NCI-H774 (cell line): Measurements from ENCODE around the gene GINS3.
A peak's percentile ranks its signal among the peaks of the same experiment; 100 is the strongest.

ENCODE experiments used
- DNase-seq: peaks from one replicate; lab custom pipeline; 2025; lab: John Stamatoyannopoulos, UW

Gene GINS3

GRCh38 chr16:58392215-58393137, at the start of gene GINS3:
TSS of gene GINS3 (plus strand) at chr16:58392471. CDS start at chr16:58392602, 131 bp downstream.
- peak; percentile 88 for DNase-seq

DNA sequence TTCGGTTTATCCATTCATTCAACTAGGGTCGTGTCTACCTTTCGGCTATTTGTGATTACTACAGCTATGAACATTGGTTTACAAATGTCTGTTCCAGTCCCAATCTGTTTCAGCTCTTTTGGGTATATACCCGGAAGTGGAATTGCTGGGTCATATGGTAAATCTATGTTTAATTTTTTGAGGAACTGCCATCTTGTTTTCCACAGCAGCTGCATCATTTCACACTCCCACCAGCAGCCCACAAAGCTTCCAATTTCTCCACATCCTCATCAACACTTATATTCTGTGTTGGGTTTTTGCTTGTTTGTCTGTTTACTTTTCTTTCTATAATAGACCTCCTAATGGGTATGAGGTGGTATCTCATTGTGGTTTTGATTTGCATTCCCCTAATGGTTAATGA, 48.7 kb upstream of the GINS3 start:
- DNase-seq = no peak

- DNase-seq = no peak
These were observed 46.5 kb upstream of the GINS3 start for GRCh38 chr16:58345574-58346354.

DNA sequence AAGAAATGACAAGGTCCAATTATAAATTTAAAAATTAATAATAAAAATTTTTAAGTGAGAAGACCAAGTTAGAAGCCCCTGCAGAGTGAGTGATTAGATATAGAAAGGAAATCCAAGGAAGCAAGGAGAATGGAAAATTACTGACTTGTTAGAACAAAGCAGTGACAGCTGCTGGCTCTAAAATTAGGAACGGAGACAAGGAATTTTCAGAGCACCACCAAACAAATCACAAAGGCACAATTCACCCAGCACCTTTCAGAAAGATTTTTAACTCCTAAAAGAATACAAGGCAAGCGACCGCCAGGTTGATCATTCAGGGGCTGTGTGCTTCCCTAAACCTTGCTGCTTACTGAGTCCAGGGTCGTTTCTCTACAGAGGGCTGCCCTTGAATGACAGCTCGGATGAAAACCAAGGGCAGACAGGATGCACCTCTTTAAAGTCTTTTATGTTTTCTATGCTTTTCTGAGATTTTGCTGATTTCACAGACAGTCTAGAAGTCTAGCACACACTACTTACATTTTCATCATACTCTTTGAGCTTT, 45.4 kb upstream of the GINS3 start:
- DNase-seq = no peak

DNA sequence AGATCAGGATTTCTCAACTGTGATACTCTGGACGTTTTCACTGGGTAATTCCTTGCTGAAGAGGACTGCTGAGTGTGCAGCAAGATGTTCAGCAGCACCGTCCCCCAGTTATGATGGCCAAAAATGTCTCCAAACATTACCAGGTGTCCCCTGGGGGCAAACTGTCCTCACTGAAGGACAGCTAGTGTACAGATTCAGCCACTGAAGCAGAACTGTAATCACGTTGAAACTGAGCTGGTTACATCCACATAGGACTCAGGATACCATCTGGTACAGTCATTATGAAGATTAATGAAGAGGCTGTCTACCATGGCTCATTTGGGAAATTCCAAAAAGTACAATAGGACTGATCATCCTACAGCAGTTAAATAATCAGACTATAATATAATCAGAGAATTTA, 43.3 kb upstream of the GINS3 start:
- DNase-seq = no peak

DNA sequence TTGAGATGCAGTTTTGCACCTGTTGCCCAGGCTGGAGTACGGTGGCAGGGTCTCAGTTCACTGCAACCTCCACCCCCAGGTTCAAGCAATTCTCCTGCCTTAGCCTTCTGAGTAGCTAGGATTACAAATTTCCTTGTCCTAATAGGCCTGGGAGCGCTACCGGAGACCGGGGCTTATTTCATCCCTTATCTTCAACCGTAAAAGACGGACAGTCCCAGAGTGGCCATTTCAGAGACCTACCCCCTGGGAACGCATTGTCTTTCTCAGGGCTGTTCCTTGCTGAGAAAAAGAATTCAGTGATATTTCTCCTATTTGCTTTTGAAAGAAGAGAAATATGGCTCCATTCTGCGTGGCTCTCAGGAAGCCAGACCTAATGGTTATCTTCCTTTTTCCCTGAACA, 39.6 kb upstream of the GINS3 start:
- no peak for DNase-seq

GRCh38 chr16:58360041-58360634, 32.1 kb upstream of the GINS3 start:
- no peak for DNase-seq

DNA sequence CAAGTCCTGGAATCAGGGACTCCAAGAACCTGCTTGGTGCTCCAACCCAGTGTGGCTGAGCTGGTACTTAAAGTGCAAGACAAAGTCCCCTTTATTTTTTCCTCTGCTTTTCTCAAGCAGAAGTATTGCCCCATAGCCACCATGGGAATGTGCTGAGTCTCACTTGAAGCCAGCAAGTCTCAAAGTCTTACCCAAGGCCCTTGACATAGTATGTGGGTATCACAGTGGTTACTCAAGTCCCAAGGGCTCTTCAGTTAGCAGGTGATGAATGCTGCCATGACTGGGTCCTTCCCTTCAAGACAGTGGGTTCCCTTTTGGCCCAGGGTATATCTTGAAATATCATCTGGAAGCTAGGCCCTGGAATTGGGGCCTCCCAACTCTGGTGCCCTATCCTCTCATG, 30.5 kb upstream of the GINS3 start:
- no peak for DNase-seq

GRCh38 chr16:58363746-58364393, 28.4 kb upstream of the GINS3 start:
- DNase-seq = no peak

DNA sequence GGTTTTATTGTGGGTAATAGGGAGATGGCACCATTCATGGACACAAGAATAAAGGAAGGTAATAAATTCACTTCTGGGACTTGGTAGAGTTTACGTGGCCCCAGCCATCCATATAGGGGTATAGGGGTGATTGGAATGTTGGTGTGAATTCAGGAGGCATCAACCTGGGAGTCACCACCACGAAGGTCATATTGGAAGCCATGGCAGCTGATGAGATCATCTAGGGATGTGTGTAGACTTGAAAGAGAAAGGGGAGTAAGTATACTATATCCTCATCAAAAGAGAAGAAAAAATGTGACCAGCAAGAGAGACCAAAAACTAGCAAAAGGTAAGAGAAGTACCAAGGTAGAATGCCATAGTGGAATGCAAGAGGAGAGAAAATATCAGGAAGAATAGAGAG, 26.6 kb upstream of the GINS3 start:
- no peak for DNase-seq

DNA sequence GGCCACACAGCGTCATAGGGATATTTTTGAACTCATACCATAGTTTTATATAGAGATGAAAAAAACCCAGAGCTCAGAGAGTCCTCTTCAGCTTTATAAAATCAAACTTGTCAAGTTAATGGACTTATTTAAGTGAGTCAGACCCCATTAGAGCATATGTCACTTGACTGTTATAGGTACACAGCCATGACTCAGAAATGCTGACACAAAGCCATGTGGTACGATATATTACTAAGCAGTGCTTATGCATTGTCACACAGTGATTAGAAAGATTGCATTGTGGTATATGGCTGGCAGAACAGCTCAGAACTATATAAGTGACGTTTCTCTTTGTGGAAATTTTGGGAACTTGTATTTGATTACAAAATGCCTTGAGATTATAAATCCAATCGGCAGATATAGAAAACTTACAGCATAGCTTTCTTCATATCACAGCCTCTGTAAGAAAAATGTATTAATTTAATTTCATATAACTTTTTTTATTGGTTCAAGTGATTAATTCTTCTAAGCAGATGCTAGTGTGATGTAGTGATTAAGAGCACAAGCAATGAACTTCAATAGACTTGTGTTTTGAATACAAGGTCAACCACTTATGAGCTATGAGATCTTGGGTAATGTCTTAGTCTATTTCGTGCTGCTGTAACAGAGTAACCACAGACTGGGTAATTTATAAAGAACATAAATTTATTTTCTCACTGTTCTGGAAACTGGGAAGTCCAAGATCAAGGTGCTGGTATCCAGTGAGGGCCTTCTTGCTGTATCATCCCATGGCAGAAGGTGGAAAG, 25.8 kb upstream of the GINS3 start:
- no peak for DNase-seq

DNA sequence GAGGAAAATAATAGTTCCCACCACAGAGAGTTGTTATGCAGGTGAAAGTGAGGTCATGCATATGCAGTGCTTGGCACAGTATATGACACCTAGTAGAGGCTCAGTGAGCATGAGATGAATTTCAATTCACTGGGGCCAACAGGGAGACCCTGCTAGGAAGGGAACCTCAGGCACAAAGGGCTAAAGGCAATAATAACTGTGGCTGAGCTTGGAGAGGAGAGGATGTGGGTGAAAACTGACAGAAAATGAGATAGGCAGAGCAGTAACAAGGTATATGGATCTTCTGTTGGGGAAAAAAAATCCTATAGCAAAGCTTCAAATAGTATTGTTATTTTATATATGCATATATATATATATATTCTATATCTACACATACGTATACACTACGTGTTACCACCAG, 25.0 kb upstream of the GINS3 start:
- no peak for DNase-seq

- DNase-seq = no peak
These were observed 20.4 kb upstream of the GINS3 start for GRCh38 chr16:58371841-58372240.

DNA sequence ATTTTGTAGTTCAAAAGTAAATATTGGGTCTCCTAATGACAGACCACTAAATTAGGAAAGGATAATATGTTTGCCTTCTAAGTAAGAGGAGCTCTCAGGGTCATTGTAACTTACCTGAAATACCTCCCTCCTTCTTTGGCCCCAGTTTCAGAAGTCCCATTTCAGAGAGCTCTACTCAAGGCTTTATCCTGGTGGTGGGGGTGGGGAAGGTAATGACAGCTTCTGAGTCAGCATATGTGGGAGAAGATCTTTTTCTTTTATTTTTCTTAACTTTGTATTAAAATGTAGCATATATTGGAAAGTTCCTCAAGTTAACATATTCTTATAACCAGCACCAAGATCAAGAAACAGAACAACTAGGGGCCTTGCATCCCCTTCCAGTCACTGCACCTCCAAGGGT, 16.9 kb upstream of the GINS3 start:
- no peak for DNase-seq

- DNase-seq = no peak
These were observed 14.3 kb upstream of the GINS3 start for GRCh38 chr16:58377932-58378331.

- DNase-seq = no peak
These were observed 13.9 kb upstream of the GINS3 start for GRCh38 chr16:58378401-58378800.

DNA sequence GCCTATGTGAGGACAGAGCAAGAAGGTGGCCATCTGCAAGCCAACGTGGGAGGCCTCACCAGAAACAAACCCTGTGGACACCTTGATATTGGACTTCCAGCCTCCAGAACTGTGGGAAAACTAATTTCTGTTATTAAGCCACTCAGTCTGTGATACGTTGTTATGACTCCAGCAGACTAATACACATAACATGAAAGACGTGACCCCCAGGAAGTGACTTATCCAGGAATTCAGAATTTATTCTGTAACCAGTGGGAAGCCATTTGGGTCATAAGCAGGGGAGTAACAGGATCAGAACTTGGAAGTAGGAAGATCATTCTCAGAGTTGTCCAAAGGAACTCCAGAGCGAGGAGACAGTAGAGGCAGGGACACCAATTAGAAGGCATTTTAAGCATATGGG, 12.5 kb upstream of the GINS3 start:
- no peak for DNase-seq

DNA sequence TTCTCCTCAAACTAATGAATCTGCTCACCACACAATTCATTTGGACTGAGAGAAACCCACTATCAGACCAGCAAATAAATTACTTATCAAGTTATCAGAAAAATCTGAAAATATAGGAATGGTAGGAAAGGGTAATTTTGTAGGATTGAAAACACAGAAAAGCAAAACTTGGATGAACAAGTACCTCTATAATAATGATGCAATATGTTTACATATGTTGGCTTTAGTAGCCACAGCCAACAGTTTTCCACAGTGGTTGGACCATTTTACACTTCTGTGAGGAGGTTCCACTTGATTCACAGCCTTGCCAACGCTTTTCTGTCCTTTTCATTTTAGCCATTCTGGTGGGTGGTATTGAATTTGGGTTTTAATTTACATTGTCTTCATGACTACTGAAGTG, 10.6 kb upstream of the GINS3 start:
- no peak for DNase-seq

DNA sequence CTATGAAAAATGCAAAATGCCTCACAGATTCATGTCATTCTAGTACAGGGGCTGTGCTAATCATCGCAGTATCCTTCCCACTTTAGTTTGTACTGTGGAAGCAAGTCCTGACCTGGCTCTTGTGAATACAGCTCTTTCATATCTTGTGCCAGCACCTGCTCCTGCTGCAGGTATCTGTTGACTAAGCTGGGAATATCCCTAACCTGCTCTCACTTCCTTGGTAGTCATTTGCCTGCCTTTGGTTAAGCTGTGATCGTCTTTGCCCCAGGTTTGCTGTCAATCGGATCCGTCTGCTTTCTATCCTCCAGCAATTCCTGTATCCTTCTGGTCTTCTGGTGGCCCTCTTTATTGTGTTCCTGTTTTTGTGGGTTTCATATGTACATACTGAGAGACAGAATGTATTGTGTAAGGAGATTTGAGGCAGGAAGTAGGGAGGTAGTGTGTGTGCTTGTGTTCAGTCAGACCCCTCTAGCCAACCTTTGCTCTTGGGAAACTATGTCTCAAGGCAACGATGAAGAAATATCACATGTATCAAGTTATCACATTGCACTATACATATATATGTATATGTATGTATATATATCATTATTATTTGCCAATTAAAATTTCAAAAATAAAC, 7.7 kb upstream of the GINS3 start:
- no peak for DNase-seq

GRCh38 chr16:58385218-58385773, 7.0 kb upstream of the GINS3 start:
- no peak for DNase-seq
